NCI-H2107 treated with DMSO at 0.1 percent for 48 hours (cell line): ENCODE measurements around the gene TNFRSF1B.

Source experiments
- DNase-seq: peaks from one replicate; lab custom pipeline; 2025; ENCODE audit not compliant: unreplicated experiment; lab: John Stamatoyannopoulos, UW

The TNFRSF1B gene

DNA sequence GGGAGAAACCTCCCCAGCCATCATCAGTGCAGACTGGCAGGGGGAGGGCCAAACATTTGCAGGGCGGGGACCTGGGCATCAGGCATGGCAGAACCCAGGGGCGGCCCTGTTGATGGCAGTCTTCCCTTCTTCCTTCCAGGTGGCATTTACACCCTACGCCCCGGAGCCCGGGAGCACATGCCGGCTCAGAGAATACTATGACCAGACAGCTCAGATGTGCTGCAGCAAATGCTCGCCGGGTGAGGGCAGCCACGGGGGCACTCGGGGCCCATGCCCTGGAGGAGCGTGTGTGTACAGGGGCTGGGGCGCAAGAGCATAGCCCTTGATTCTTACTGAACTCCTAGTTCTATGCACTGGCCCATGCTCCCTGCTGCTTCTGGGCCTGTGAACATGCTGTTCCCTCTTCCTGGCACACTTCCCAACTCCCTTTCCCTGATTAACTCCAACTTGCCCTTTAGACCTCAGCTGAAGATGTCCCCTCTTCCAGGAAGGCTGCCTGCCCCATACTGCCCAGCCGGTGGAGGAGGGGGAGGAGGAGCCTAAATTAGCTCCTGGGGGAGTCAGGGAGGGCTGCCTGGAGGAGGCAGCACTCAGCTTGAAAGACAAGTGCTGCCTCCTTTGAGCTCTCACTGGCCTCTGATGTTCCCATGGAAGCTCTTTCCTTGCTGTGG, 22.0 kb downstream of the TNFRSF1B start:
- no peak for DNase-seq

DNA sequence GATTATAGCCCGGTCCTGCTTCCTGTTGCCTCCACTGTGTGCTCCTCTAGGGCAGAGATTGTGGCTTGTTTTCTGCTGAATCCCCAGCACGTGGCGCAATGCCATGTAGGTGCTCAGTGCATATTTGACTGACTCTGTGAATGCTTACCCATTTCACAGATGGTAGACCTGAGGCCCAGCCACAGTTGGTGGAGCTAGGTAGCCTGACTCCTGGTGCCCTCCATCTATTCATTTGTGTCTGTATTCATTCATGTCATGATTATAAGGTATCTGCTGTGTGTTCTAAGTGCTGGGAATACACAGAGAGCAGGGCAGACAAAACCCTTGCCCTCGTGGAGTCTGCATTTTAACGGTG, 22.5 kb downstream of the TNFRSF1B start:
- no peak for DNase-seq

DNA sequence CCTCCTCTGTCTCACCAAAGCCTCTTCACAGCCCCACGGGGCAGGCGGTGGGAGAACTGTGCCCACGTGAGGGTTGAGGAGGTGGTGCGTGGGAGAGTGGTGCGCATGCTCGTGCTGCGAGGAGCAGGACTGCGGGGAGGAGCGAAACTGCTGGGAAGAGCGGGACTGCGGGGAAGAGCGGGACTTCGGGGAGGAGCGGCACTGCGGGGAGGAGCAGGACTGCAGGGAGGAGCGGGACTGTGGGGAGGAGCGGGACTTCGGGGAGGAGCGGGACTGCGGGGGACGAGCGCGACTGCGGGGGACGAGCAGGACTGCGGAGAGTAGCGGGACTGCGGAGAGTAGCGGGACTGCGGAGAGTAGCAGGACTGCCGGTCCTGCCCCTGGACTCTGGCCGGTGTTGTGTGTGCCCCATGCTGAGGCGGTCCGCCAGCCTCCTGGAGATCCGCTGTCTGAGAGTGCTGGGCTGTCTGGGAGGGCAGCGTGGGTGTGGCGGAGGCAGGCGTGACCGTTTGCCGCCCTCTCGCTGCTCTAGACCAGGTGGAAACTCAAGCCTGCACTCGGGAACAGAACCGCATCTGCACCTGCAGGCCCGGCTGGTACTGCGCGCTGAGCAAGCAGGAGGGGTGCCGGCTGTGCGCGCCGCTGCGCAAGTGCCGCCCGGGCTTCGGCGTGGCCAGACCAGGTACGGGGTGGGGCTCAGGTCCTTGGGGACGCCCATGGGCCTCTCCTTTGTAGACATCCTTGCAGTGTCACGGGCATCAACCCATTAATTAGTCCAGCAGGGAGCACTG, 24.6 kb downstream of the TNFRSF1B start:
- DNase-seq = no peak

DNA sequence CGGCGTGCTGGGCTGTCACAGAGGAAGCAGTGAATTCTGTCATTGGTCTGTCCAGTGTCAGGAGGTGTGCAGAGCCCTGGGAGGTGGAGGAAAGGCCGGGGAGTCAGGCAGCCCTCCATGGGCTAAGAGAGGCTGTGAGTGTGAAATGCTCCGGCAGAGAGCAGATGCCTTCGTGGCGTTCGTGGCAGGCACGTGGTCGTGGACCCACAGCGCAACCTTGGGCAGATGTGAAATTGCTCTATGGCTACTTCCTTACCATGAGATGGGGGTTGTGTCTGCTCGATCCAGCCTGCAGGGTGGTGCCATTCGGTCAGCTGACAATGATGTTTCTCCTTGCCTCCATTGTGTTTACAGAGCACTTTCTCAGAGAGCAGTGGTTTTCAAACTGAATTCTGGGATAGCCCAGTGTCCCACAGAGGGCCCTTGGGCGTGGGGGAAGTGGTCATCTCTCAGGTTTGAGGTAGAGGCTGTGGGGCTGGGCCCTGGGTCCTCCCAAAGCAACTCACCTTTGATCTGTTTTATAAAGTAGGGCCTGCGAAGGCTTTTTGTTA, 27.9 kb downstream of the TNFRSF1B start:
- no peak for DNase-seq

DNA sequence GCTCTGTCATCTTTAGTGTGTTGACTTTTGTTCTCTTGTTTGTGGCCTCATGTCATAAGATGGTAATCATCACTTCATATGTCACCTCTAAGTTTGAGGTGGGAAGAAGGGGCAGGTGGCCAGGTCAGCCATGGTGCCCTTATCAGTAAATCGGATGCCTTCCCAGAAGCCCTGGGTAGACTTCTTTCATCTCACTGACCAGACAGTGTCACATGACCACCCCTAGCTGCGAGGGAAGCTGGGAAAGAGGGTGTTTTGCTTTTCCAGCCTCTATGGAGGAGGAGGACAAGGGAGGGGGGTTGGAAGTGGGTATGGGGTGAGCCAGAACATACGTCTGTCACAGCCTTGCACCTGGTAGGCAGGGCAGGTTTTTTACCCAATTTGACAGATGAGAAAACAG, 28.6 kb downstream of the TNFRSF1B start:
- DNase-seq = no peak

DNA sequence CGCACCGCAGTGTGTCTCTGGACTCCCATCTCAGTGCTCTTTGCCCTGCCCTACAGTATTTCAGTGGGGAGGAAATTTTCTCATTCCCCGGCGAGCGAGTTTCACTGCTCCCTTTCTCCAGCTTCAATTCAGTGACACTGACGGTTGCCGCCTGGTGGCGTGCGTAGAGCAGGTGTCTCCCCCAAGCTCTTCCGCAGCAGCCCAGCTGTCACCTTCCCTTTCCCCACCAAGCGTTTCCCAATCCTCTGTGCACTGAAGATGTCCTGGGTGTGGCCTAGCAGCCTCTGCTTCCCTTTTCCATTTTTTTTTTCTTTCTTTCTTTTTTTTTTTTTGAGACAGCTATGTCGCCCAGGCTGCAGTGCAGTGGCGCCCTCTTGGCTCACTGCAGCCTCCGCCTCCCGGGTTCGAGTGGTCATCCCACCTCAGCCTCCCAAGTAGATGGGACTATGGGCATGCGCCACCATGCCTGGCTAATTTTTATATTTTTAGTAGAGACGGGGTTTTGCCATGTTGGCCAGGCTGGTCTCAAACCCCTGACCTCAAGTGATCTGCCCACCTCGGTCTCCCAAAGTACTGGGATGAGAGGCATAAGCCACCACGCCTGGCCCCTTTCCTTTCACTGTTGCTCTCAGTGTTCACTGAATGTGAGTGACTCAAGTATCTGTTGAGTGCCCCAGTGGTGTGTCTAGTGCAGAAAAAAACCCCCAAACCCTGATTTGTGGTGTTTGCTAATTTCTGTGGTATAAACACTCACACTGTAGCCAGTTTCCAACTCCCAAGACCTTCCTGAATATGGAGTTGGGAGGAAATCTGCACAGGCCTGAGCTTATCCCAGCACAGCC, 30.1 kb downstream of the TNFRSF1B start:
- DNase-seq = peak; percentile 13

DNA sequence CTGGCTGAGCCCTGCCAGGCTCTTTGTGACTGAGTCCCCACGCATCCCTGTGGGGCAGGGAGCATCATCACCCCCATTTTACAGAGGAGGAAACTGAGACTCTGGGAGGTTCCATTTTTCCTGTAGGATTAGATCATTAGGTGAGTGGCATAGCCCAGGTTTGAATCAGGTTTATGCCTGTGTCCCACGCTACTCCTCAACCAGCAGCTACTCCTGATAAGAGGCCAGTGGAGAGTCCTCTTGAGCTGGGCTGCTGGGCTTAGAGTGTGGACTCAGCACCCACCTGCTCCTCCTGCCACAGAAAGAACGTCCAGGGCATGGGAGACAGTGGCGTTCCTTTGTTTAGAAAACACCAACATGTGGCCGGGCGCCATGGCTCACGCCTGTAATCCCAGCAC, 30.7 kb downstream of the TNFRSF1B start:
- no peak for DNase-seq

DNA sequence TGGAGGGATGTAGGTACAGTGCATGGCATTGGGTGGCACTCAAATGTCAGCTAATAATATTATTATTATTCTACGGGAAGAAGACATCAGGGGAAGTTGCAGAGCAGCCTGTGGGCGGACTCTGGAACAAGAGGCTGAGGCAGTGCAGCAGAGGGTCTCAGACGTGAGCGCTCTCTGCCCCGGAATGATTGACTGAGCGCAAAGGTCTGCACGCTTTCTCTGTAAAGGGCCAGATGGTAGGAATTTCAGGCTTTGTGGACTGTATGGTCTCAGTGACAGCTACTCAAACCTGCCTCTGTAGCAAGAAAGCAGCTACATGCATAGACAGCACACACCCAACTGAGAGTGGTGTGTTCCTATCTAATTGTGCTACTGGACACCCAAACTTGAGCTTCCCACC, 33.4 kb downstream of the TNFRSF1B start:
- DNase-seq = no peak

DNA sequence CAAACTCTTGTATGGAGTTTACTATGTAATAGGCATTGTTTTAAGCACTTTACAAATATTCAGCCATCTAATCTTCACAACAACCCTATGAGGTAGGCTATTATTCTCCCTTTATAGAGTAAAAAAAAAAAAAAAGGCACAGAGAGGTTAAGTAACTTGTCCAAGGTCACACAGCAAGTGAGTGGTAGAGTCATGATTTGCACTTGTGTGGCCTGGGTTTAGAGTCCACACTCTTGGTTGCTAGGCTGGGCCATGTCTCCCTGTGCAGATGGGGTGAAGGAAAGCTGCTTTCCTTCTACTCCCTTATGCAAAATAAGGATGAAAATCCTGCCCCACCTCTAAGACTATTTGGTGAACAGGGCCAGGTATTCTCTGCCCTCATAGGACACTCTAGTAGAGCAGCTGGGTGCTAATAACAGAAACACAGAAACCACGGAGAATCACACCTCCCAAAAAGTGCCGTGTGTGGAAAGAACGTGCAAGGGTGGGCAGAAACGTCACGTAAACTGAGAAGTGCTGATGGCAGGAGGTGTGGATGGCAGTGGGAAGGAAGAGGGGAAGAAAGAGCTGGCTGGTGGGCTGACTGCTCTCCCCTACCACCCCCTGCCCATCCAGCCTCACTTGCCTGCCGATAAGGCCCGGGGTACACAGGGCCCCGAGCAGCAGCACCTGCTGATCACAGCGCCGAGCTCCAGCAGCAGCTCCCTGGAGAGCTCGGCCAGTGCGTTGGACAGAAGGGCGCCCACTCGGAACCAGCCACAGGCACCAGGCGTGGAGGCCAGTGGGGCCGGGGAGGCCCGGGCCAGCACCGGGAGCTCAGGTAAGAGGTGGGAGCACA, 34.8 kb downstream of the TNFRSF1B start:
- no peak for DNase-seq

DNA sequence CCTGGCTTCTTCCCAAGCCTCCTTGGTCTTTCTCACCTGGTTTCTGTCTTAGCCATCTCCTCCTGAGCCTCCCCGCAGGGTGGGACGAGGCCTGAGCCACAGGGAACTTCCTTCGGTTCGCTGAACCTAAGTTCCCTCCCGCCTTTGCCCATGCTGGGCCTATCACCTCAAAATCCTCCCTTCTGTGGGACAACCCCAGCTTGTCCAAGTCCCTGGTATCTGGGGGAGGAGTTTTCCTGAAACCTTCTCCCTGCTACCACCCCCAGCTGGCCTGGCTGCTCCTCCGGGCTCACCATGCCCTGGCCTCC, 35.4 kb downstream of the TNFRSF1B start:
- DNase-seq = no peak

DNA sequence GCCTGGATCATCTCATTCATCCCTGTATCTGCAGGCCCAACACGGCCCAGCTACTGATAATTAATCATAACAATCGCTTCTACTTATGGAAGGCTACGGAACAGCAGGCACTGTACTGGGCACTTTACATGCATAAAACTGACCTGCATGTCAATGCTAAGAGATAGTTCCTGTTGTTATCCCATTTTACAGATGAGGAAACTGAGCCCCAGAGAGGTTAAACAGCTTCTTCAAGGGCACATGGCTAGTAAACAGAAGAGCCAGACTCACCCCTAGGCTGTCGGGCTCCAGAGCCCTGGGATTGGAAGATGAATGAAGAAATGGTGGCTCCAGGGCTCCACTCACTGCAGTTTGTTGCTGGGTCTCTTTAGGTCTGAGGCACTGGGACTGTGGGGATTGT, 35.8 kb downstream of the TNFRSF1B start:
- DNase-seq = no peak

DNA sequence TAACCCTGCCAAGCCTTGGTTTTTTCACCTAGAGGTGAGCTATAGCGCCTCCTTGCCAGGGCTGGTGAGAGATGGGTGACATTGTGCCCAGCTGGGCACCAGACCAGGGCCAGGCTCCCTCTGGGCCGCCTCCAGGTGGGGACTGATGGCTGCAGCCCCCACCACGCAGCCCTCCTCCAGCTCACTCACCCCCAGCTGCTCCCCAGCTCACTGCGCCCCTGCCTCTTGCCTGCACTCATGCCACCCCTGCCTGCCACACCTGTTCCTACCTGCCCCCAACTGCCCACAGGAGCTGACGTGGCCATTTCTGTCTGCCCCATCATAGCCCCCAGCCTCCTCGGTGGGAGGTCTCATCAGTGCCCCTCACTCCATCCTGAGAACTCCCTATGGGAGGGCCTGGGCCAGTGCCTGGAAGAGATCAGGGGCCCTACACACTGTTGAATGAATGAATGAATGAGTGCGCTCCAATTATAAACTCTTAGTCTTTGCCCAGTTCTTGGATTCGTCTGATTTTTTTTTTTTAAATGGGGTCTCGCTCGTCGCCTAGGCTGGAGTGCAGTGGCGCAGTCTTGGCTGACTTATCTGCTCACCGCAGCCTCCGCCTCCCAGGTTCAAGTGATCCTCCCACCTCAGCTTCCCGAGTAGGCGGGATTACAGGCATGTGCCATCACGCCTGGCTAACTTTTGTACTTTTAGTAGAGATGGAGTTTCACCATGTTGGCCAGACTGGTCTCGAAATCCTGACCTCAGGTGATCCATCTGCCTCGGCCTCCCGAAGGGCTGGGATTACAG, 36.6 kb downstream of the TNFRSF1B start:
- no peak for DNase-seq

DNA sequence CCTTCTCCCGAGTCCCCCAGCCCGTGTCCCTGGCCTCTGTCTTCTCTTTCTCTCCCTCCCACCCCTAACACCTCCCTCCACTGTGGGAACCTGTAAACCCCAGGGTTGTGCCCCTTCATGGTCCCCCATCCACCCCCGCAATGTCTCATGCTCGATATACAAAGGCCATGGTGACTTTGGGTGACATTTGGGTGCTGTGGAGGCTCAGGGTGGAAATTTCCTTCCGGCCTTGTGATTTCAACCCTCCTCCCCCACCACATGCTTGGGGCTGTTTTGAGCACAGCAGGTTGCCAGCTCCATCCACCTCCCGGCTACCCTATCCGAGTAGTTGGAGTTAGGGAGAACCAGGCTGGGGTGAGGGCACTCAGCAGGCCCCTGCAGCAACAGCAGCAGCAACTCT, 37.3 kb downstream of the TNFRSF1B start:
- DNase-seq = no peak

DNA sequence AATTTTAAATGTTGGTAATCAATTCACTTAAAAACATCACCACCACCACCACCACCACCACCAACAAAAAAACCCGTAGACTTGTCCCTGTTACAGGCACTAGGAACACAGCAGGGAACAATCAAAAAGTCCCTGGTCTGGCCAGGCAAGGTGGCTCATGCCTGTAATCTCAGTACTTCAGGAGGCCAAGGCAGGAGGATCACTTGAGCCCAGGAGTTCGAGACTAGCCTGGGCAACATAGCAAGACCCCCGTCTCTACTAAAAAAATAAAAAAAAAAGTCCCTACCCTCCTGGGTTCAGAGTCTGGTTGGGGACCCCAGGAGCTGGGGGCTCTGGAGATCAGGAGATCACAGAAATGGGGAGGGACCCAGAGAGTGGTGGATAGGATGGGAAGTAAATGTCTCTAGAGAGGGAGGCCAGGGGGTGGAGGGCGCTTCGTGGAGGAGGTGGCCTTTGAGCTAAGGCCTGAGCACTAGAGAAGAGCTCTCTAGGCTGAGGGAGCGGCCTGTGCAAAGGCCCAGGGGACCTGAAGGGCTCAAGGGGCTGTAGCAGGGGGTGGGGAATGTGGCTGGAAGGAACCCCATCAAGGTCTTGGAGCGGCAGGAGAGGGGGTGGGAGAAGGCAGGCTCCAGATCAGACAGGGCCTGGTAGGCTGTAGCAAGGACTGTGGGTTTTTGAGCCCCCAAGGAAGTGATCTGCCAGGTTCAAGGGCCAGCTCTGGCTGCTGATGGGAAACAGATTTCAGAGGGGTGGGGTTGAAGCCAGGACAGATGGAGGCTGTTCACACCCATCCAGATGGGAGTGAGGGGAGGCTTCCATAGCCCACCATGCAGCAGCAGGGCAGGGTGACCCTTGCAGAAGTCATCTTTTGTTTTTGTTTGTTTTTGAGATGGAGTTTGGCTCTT, 38.2 kb downstream of the TNFRSF1B start:
- no peak for DNase-seq

DNA sequence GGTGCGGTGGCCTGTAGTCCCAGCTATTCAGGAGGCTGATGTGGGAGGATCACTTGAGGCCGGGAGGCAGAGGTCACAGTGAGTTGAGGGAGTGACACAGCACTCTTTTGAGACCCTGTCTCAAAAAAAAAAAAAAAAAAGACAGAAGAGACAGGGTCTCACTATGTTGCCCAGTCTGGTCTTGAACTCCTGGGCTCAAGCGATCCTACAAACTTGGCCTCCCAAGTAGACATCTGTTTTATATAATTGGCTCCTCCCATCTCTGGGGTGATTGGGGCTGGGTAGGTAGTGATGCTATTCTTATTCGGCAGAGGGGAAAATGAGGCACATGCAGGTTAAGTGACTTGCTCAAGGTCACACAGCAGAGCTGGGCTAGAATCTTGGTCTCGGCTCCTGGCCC, 39.4 kb downstream of the TNFRSF1B start:
- DNase-seq = no peak

DNA sequence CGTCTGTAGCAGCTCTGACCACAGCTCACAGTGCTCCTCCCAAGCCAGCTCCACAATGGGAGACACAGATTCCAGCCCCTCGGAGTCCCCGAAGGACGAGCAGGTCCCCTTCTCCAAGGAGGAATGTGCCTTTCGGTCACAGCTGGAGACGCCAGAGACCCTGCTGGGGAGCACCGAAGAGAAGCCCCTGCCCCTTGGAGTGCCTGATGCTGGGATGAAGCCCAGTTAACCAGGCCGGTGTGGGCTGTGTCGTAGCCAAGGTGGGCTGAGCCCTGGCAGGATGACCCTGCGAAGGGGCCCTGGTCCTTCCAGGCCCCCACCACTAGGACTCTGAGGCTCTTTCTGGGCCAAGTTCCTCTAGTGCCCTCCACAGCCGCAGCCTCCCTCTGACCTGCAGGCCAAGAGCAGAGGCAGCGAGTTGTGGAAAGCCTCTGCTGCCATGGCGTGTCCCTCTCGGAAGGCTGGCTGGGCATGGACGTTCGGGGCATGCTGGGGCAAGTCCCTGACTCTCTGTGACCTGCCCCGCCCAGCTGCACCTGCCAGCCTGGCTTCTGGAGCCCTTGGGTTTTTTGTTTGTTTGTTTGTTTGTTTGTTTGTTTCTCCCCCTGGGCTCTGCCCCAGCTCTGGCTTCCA, 40.1 kb downstream of the TNFRSF1B start:
- DNase-seq = no peak

DNA sequence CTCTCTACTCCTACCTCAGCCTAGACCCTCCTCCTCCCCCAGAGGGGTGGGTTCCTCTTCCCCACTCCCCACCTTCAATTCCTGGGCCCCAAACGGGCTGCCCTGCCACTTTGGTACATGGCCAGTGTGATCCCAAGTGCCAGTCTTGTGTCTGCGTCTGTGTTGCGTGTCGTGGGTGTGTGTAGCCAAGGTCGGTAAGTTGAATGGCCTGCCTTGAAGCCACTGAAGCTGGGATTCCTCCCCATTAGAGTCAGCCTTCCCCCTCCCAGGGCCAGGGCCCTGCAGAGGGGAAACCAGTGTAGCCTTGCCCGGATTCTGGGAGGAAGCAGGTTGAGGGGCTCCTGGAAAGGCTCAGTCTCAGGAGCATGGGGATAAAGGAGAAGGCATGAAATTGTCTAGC, 41.5 kb downstream of the TNFRSF1B start:
- no peak for DNase-seq

DNA sequence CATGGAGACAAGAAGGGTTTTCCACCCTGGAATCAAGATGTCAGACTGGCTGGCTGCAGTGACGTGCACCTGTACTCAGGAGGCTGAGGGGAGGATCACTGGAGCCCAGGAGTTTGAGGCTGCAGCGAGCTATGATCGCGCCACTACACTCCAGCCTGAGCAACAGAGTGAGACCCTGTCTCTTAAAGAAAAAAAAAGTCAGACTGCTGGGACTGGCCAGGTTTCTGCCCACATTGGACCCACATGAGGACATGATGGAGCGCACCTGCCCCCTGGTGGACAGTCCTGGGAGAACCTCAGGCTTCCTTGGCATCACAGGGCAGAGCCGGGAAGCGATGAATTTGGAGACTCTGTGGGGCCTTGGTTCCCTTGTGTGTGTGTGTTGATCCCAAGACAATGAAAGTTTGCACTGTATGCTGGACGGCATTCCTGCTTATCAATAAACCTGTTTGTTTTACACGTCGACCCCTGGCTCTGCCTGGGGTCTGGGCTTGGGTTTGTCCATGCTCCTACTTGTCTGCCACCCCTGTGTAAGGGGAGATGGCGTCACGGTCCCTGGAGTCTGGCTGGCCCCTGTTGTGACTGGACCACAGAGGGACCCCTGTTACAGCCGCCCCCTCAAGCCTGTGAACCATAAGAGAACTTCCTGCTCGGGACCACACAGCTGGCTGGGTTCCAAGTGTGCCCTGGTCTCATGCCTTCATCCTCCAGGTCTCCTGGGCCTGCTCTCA, 42.1 kb downstream of the TNFRSF1B start:
- DNase-seq = peak; percentile 38
